DMS53 treated with DMSO at 0.1 percent for 48 hours (cell line): ENCODE measurements around the gene POLA2.

Experiments
- DNase-seq: peaks from one replicate; lab custom pipeline; 2025; ENCODE audit not compliant: unreplicated experiment; lab: John Stamatoyannopoulos, UW

Gene POLA2

DNA sequence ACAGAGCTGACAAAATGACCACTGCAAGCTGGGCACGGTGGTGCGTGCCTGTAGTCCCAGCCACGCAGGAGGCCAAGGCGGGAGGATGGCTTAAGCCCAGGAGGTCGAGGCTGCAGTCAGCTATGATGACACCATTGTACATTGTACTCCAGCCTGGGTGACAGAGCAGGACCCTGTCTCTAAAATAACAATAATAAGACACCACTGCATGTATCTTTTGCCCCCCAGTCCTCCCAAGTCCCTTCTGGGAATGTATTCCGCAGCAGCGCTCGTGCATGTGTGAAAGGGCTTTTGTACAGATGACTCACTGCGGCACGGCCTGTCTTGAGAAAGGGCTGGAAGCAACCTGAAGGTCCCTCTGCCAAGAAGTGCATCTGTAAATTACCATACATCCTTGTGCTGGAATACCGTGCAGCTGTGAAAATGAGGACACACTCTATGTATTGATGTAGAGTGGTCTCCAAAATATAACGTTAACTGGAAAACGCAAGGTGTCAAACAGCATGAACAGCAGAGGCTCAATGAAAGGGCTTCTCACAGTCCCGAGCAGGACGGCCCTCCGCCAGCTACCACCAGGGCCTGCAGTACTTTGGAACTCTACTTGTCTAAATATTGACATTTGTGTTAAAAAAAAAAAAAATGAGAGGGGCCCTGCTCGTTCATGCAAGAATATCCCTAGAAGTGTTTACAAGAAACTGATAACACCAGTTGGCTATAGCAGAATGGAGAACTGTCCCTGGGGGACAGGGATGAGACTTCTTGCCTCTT, 43.9 kb downstream of the POLA2 start:
- peak; percentile 29 for DNase-seq

- DNase-seq = no peak
Measured at GRCh38 chr11:65307298-65308229, 45.8 kb downstream of the POLA2 start.

- peak; percentile 11 for DNase-seq
Measured at GRCh38 chr11:65308281-65308891, 46.6 kb downstream of the POLA2 start.

GRCh38 chr11:65309006-65309405, 47.2 kb downstream of the POLA2 start:
- no peak for DNase-seq

DNA sequence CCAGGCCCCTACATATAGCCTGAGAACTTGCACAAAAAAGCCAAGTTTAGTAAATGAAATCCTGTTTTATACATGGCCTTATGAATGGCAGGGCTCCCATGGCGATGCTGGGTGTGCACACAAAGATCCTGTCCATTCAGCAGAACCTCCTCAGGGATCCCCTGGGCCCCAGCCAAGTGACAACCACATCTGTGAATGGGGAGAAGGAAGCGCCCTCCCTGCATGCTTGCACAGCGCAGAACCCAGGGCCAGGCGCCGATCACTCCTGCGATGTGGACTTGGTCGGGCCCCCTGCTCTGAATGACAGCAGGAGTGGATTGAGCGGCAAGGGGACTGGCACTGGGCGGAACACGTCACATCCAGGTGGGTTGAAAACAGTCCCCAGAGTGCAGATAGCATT, 48.5 kb downstream of the POLA2 start:
- no peak for DNase-seq

DNA sequence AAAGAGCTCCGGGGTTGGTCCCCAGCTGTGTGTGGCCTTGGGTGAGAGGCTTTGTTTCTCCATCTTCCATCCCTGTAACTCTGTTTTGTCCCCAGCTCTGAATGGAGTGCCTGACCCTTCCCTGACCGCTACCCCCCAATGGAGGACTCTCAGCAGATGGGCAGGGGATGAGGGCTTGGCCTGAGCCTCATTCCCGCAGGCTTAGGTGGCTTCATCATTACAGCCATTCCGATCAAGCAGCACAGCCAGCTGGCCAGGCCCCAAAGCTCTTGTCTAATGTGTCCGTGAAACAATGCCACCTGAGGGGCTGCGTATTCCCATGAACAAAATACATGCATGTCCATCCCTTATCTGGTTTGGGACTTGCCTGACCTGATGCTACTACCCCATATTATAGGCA, 49.0 kb downstream of the POLA2 start:
- no peak for DNase-seq

DNA sequence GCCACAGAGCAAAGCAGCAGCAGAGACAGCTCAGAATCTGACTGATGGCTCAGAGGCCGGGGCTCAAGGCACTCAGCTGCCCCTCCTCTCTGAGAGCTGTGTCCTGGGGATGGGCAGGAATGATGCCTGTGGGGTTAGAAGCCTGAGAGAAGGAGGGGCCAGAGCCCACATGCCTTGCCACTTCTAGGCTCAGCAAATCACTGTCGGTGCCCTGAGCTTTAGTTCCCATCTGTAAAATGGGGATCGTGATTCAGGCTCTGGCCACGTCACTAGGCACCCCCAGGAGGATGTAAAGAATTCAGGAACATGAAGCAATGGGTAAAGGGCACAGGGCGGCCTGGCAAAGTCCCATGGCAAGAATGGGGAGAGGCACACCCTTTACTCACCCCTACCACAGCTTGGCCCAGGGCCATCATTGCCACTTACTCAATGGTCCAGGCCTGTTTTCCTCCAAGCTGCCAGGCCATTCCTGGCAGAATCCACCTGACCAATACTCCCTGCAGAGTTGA, 49.5 kb downstream of the POLA2 start:
- no peak for DNase-seq

DNA sequence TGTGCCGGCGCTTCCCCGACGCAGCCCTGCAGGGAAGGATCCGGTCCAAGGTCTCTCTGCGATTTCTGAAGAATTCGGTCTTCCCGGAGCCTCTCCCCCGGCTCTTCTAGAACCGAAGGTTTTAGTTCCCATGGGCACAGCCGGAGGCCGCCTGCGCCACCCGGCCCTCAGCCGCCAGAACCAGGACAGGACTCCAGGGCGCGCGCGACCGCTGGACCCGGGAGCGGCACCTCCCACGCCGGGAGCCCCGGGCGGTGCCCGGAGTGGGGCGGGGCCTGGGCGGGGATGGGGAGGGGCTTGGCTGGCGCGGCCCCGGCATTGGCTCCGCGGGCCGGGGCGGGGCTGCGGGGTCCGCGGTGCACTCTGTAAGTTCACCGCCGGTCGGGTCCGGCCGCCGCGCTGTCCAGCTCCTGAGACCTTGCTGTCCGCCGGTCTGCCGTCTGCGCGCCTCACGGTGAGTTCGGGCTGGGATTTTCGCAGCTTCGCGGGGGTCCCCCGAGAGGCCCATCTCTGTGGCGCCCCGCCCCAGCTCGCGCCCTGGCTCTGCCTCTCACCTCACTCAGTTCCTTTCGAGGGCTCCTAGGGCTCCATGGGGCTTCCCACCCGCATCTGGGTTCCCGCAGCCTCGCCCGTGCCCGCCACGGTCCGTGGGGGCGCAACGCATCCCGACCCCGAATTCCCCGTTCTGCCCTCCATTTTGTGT, 52.9 kb downstream of the POLA2 start, which contains the start of gene CDC42EP2:
TSS of gene CDC42EP2 (plus strand) at position 366 of the 703 bp plus-strand sequence. CDS start 6,033 bp downstream, outside the sequence.
- peak; percentile 68 for DNase-seq

DNA sequence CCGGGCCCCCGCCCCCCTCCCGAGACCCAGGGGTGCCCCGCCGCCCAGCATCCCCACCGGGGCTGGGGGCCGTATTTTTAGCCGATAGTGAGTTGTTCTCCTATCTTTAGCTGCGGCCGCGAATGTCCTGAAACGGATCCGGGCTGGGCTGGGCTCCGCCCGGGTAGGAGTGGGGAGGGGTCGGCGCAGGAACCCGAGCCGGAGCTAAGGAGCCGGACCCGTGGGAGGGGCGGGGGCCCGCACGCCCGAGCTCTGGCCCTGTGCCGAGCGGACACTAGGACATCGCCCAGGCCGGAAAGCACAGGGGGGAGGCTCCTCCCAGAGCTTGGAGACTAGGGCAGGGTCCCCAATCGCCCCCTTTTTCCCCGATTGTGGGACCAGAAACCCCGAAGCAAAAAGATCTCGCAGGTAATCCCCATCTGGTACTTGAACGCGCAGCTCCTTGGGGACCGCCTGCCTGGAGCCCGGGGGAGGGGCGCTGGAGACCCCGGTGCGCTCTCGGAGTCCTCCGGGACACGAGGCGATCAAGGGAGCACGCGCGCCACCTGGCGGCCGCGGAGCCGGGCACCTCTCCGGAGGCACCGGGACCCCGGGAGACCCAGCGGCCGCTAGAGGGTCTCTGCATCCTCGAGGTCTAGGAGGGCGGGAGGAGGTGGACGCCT, 53.6 kb downstream of the POLA2 start:
- peak; percentile 55 for DNase-seq

GRCh38 chr11:65315866-65316226, 54.1 kb downstream of the POLA2 start:
- peak; percentile 50 for DNase-seq

GRCh38 chr11:65316227-65317024, 54.7 kb downstream of the POLA2 start:
- no peak for DNase-seq

DNA sequence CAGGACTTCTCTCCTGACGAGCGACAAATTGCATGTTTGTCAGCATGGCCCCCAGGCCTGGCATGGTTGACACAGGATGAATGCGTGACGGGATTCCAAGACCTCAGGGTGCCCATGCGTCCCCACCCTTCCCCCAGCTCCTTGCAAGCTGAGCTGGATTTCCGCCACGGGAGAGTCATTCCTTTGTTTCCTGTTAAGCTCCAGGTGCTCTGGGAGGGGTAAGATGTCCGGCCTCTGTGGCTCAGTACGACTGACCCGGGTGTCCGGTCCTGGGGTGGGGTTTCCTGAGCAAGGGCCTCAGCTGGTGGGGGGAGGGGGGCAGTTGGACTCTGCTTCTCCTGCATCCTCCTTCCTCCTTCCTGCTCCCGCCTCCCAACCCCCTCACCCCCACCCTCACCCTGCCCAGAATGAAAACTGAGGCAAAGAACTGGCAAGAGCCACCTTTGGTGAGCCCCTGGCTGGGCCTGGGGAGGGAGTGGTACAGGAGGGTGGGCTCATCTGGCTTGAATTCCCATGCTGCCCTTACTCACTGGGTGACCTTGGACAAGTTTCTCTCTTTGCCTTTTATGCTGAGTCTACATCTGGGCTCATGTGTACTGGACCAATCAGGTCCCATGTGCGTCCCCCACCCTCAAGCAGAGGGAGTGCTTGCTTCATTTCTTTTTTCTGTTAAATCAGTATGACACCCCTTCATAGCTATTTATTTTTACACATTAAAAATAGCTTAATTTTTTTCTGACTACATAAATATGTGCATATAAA, 55.4 kb downstream of the POLA2 start:
- DNase-seq = peak; percentile 54

GRCh38 chr11:65320386-65321075, 58.8 kb downstream of the POLA2 start:
- DNase-seq = no peak

- DNase-seq = no peak
Measured at GRCh38 chr11:65321076-65321475, 59.3 kb downstream of the POLA2 start.

- DNase-seq = no peak
Measured at GRCh38 chr11:65321828-65322485, 60.2 kb downstream of the POLA2 start.

- no peak for DNase-seq
Measured at GRCh38 chr11:65323813-65324212, 62.1 kb downstream of the POLA2 start.

DNA sequence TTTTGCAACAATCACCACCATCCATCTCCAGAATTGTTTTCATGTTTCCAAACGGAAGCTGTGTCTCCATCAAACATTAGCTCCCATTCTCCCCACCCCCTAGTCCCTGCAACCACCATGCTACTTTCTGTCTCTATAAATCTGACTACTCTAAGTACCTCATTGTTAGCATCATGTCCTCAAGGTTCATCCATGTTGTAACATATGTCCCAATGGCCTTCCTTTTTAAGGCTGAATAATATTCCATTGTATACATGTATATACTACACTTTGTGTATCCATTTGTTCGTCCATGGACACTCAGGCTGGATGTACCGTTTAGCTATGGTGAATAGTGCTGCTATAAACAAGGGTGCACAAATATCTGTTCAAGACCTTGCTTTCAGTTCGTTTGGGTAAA, 63.7 kb downstream of the POLA2 start:
- DNase-seq = no peak

DNA sequence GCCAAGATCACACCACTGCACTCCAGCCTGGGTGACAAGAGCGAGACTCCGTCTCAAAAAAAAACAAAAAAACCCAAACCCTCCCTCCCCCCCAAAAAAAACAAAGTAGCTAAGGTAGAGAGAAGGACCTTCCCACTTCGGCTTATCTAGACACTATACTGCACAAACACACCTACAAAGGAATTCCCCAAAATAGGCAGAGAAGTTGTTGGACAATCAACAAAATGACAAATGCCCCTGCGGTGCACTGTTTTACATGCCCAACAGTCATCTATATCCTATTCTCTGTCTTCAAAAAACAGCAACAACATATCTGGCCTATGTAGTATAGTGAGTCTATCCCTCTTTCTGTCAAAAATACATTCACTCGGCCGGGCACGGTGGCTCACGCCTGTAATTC, 65.3 kb downstream of the POLA2 start:
- DNase-seq = no peak
